Measurements from ENCODE around the gene RIOK3. TPM values are rescaled to one million over a fixed set of nuclear protein-coding genes. Genes with fewer than 3 reads are reported as not detected.

RIOK3 gene
- total RNA-seq, 2 experiments from 2014 or later, result 74.7 to 81.3 TPM

DNA sequence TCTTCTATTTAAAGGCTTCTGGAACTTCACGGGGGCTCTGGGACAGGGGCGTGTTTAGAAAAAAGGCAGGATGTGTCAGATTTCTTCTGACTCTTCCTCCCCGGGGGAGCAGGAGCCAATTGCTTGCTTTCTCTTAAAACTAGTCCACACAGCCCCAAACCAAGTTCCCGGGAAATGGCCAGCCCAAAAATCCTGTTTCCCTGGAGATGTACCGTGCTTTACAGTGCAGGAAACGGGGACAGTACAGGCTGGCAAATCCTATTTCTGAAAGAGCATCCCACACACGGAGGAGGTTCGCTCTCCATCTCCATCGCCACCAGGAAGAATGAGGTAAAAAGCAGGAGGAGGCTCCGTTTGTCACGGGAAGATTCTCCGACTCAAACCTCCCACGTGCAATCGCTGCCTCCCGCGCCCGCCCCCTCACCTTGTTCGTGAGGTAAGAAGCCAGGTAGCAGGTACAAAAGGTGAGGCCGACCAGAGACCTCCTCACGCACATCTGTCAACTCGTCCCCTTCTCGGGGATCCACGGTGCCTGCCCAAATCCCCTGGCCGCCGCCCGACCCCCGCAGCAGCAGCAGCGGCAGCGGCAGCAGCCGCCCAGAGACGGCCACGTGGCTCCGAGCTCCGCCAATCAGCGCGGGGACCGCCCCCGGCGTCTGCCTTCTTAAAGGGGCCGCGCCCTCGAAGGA is 15.6 kb upstream of the RIOK3 start:
- Mint-ChIP-seq H3K36me3 (ENCODE audit: low read depth) (no peaks in the 10 kb centered on the region), H3K27me3 (no peaks in the 10 kb centered on the region), H3K4me1 (ENCODE audit: low read depth) (peaks cover 13% of the 10 kb centered on the region), H3K9me3 (no peaks in the 10 kb centered on the region), H3K27ac (peak overlapping the region; percentile 79), H3K4me3 (peak overlapping the region; percentile 91)
- ChIA-PET POLR2A (no interaction called here), CTCF (interaction anchor here (1.4 to 1.5 kb wide), 2 partner anchors 26 to 61 kb away, joined by 3 read pairs; no protein-coding TSS in a partner anchor)
- TF ChIP-seq, protein P1, sequence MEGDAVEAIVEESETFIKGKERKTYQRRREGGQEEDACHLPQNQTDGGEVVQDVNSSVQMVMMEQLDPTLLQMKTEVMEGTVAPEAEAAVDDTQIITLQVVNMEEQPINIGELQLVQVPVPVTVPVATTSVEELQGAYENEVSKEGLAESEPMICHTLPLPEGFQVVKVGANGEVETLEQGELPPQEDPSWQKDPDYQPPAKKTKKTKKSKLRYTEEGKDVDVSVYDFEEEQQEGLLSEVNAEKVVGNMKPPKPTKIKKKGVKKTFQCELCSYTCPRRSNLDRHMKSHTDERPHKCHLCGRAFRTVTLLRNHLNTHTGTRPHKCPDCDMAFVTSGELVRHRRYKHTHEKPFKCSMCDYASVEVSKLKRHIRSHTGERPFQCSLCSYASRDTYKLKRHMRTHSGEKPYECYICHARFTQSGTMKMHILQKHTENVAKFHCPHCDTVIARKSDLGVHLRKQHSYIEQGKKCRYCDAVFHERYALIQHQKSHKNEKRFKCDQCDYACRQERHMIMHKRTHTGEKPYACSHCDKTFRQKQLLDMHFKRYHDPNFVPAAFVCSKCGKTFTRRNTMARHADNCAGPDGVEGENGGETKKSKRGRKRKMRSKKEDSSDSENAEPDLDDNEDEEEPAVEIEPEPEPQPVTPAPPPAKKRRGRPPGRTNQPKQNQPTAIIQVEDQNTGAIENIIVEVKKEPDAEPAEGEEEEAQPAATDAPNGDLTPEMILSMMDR (IDR thresholded peaks at IDR 0.05), result no peak
- intact Hi-C loops (cut with micrococcal nuclease), result no loop called here
- peak; percentile 90 for DNase-seq
- ATAC-seq, result peak; percentile 99

DNA sequence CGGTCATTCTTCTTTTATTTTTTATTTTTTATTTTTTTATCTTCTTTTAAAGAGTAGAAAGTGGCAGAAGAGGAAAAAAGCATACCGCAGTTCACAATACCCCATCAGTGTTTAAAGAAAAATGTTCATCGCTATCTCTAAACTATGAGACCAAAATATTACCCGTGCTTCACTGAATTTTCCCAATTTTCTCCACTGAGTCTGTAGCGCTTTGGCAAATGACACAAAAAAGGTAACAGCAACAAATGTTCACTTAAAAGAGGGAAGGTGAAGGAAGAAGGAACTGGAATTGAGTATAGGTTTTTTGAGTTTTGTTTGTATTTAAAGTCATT is 15.1 kb upstream of the RIOK3 start:
- H3K27me3 Mint-ChIP-seq, result no peaks in the 10 kb centered on the region
- DNase-seq, result no peak
- CTCF ChIA-PET, result interaction anchor here (1.4 to 1.5 kb wide), 2 partner anchors 26 to 61 kb away, joined by 3 read pairs; no protein-coding TSS in a partner anchor
- TF ChIP-seq, protein P1 (IDR thresholded peaks at IDR 0.05), result no peak
- intact Hi-C loops (cut with micrococcal nuclease), result no loop called here
- H3K4me3 Mint-ChIP-seq, result peak overlapping the region; percentile 91
- POLR2A ChIA-PET, result no interaction called here
- H3K27ac Mint-ChIP-seq, result no peak overlapping the region
- no peaks in the 10 kb centered on the region for H3K9me3 Mint-ChIP-seq
- no peak for ATAC-seq
- H3K36me3 Mint-ChIP-seq (ENCODE audit: low read depth), result no peaks in the 10 kb centered on the region
- H3K4me1 Mint-ChIP-seq (ENCODE audit: low read depth), result peaks cover 13% of the 10 kb centered on the region

DNA sequence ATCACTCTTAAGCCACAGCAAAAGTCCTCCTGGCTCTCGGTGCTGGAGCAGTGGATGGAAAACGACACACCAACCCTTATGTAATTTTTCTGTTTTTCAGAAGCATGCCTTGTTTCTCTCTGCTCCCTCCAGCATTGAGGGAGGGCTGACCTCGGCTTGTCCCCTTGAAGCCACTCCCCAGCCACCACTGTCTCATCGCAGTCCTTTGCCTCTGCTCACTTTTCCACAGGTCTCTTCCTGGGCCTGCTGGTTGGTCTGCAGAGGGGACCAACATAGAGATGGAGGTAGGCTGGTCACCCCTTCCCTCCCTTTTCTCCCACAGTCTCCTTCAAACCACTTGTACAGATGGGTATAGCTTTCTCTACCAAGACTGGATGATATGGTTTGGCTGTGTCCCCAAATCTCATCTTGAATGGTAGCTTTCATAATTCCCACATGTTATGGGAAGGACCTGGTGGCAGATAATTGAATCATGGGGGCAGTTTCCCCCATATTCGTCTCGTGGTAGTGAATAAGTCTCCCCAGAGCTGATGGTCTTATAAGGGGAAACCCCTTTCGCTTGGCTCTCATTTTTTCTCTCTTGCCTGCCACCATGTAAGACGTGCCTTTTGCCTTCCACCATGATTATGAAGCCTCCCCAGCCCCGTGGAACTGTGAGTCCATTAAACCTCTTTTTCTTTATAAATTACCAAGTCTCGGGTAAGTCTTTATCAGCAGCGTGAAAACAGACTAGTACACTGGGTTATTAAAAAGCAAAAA is 14.3 kb upstream of the RIOK3 start:
- Mint-ChIP-seq H3K4me1 (ENCODE audit: low read depth) (peaks cover 13% of the 10 kb centered on the region), H3K27me3 (no peaks in the 10 kb centered on the region), H3K9me3 (no peaks in the 10 kb centered on the region), H3K27ac (no peak overlapping the region), H3K4me3 (peak overlapping the region; percentile 91), H3K36me3 (ENCODE audit: low read depth) (no peaks in the 10 kb centered on the region)
- TF ChIP-seq, protein P1 (IDR thresholded peaks at IDR 0.05), result no peak
- DNase-seq (peak; percentile 7), ATAC-seq (no peak)
- ChIA-PET POLR2A (no interaction called here), CTCF (no interaction called here)
- intact Hi-C loops (cut with micrococcal nuclease), result no loop called here

DNA sequence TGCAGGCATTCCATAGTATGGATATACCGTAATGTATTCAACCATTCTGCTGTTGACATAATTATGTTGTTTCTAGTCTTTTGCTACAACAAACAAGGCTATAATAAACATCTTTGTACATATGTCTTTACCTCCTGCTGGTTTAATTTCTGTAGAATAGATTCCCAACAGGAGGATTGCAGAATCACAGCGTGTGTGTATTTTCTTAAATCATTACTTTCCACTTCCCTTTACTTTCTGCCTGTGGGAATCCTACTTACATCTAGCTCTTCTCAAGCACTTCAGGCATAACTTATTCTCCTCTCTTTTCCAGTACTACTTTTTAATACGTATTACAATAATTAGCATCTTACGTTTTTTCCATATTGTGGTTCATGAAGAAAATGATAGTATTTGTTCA is 13.0 kb upstream of the RIOK3 start:
- no peaks in the 10 kb centered on the region for H3K9me3 Mint-ChIP-seq
- no peak overlapping the region for H3K4me3 Mint-ChIP-seq
- DNase-seq (no peak), ATAC-seq (no peak)
- ChIA-PET POLR2A (no interaction called here), CTCF (interaction anchor here (1.3 kb wide), 1 partner anchor 13 kb away, joined by 5 read pairs; the partner anchor contains the start of gene RIOK3)
- H3K27ac Mint-ChIP-seq, result no peak overlapping the region
- TF ChIP-seq, protein P1 (IDR thresholded peaks at IDR 0.05), result no peak
- peaks cover 13% of the 10 kb centered on the region for H3K4me1 Mint-ChIP-seq (ENCODE audit: low read depth)
- H3K27me3 Mint-ChIP-seq, result no peaks in the 10 kb centered on the region
- H3K36me3 Mint-ChIP-seq (ENCODE audit: low read depth), result no peaks in the 10 kb centered on the region
- intact Hi-C loops (cut with micrococcal nuclease), result no loop called here

DNA sequence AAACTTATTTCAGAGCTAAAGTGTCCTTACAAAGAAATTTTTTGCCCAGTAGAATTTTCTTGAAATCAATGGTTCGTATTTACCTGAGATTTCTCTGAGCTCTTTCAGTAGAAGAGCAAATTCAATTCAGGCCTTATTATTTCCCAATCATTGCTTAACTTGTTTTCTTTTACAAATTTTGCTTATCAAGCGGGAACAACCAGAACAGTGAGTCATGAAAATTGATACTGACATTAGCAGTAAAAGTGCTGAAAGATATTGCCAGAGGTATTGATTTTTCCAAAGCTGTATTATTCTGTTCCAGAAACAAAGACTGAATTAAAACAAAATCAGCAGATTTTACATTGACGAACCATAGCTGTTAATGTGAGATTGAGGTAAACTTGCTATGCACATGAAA is 10.1 kb upstream of the RIOK3 start:
- Mint-ChIP-seq H3K4me3 (no peak overlapping the region), H3K9me3 (no peaks in the 10 kb centered on the region), H3K27ac (no peak overlapping the region), H3K36me3 (ENCODE audit: low read depth) (no peaks in the 10 kb centered on the region), H3K27me3 (no peaks in the 10 kb centered on the region), H3K4me1 (ENCODE audit: low read depth) (peaks cover 10% of the 10 kb centered on the region)
- ChIA-PET CTCF (interaction anchor here (0.9 to 2.1 kb wide), 3 partner anchors 11 to 56 kb away, joined by 3 to 6 read pairs (median 6); no protein-coding TSS in a partner anchor), POLR2A (no interaction called here)
- TF ChIP-seq, protein P1 (IDR thresholded peaks at IDR 0.05), result no peak
- DNase-seq (no peak), ATAC-seq (no peak)
- intact Hi-C loops (cut with micrococcal nuclease), result no loop called here

Data from activated CD8-positive, alpha-beta T cell treated with anti-CD3 and anti-CD28 coated beads for 36 hours (primary cell).